HepG2 (cell line): Measurements from ENCODE around the gene ZBTB9. TPM values are rescaled to one million over a fixed set of nuclear protein-coding genes. Genes with fewer than 3 reads are reported as not detected.

ENCODE experiments used
- BRD4 ChIP-seq: sonication (generic); formaldehyde crosslinking; IDR thresholded peaks from 2 replicates; pipeline ENCODE4 v1.4.0; 2020; ENCODE audit warnings: missing genetic modification reagents
- CREM ChIP-seq, 2 experiments: sonication (generic) in 1 of 2; formaldehyde crosslinking in 1 of 2; IDR thresholded peaks; 2 replicates each; pipeline versions ENCODE4 v1.4.0 to v1.6.1; 2016 to 2020; ENCODE audit warnings: antibody characterized with exemption in 1 of 2, mild to moderate bottlenecking in 1 of 2, missing genetic modification reagents in 1 of 2
- GLMP ChIP-seq: sonication (generic); formaldehyde crosslinking; IDR thresholded peaks from 2 replicates; pipeline ENCODE4 v1.9.0; 2021; ENCODE audit warnings: missing genetic modification reagents, mild to moderate bottlenecking, borderline replicate concordance
- HINFP ChIP-seq: sonication (generic); formaldehyde crosslinking; IDR thresholded peaks from 2 replicates; pipeline ENCODE4 v1.4.0; 2020; ENCODE audit warnings: low read depth, mild to moderate bottlenecking, missing genetic modification reagents
- IRF2 ChIP-seq: IDR thresholded peaks from 2 replicates; pipeline ENCODE4 v1.6.1; 2018; ENCODE audit warnings: missing genetic modification reagents, missing compliant biosample characterization
- NFRKB ChIP-seq: fragments of 450-650 bp; IDR thresholded peaks from 2 replicates; pipeline ENCODE4 v1.6.1; 2017
- PHF5A ChIP-seq: IDR thresholded peaks from one replicate; pipeline ENCODE4 v1.6.1; 2018; ENCODE audit warnings: low read depth, missing genetic modification reagents; ENCODE audit not compliant: unreplicated experiment
- SOX5 ChIP-seq: IDR thresholded peaks from 2 replicates; pipeline ENCODE4 v1.6.1; 2016; ENCODE audit warnings: borderline replicate concordance
- TAF15 ChIP-seq: fragments of 200-400 bp; formaldehyde crosslinking; IDR thresholded peaks from one replicate; pipeline ENCODE4 v1.6.1; 2018; ENCODE audit warnings: mild to moderate bottlenecking, low read depth, low read length; ENCODE audit not compliant: poor library complexity, severe bottlenecking
- USF2 ChIP-seq, 2 experiments: sonication (generic) in 1 of 2; formaldehyde crosslinking in 1 of 2; IDR thresholded peaks; 2 replicates each; pipeline versions ENCODE4 v1.5.1 to v1.6.1; 2011 to 2020; ENCODE audit warnings: borderline replicate concordance in 1 of 2, low read depth in 1 of 2, low read length in 1 of 2, mild to moderate bottlenecking in 1 of 2, missing genetic modification reagents in 1 of 2, moderate library complexity in 1 of 2
- ZMYM2 ChIP-seq: sonication (generic); formaldehyde crosslinking; IDR thresholded peaks from 2 replicates; pipeline ENCODE4 v1.8.0; 2022; ENCODE audit warnings: mild to moderate bottlenecking, missing genetic modification reagents
- ZNF17 ChIP-seq: sonication (generic); formaldehyde crosslinking; IDR thresholded peaks from 2 replicates; pipeline ENCODE4 v1.5.0; 2020; ENCODE audit warnings: mild to moderate bottlenecking, missing genetic modification reagents
- ZNF280D ChIP-seq: sonication (generic); formaldehyde crosslinking; IDR thresholded peaks from 2 replicates; pipeline ENCODE4 v1.5.1; 2020; ENCODE audit warnings: mild to moderate bottlenecking, missing genetic modification reagents
- ZNF446 ChIP-seq: sonication (generic); formaldehyde crosslinking; IDR thresholded peaks from 2 replicates; pipeline ENCODE4 v1.5.0; 2020; ENCODE audit warnings: mild to moderate bottlenecking, missing genetic modification reagents
- ZNF577 ChIP-seq: sonication (generic); formaldehyde crosslinking; IDR thresholded peaks from 2 replicates; pipeline ENCODE4 v1.4.0; 2020; ENCODE audit warnings: mild to moderate bottlenecking, low read depth, missing genetic modification reagents, borderline replicate concordance
- ZNF766 ChIP-seq: sonication (generic); formaldehyde crosslinking; IDR thresholded peaks from 2 replicates; pipeline ENCODE4 v1.5.0; 2020; ENCODE audit warnings: missing genetic modification reagents, borderline replicate concordance
- ZSCAN21 ChIP-seq: sonication (generic); formaldehyde crosslinking; IDR thresholded peaks from 2 replicates; pipeline ENCODE4 v1.8.0; 2022; ENCODE audit warnings: mild to moderate bottlenecking, missing genetic modification reagents, moderate library complexity, borderline replicate concordance
- ZSCAN25 ChIP-seq: sonication (generic); formaldehyde crosslinking; IDR thresholded peaks from 2 replicates; pipeline ENCODE4 v1.8.0; 2022; ENCODE audit warnings: mild to moderate bottlenecking, missing genetic modification reagents
- polyA plus RNA-seq, 8 experiments: library from polyadenylated mRNA; depleted of rRNA in 3 of 8; stranded (reverse) in 7 of 8; unstranded in 1 of 8; fragments of >200 nt; fragmentation: Illumina TruSeq in 4 of 8; extraction: Trizol in 4 of 8; gene quantifications; 2 replicates each; pipeline versions ENCODE4 v1.2.1 to v1.2.3, GENCODE V29; 2011 to 2016; ENCODE audit warnings: low read depth in 4 of 8, missing spikeins in 1 of 8, mixed read lengths in 1 of 8; ENCODE audit not compliant: insufficient read depth in 1 of 8
- total RNA-seq, 5 experiments: library from RNA; depleted of rRNA; stranded (reverse); fragments of >200 nt; fragmentation: Illumina TruSeq; extraction: Trizol; gene quantifications; 2 replicates each; pipeline ENCODE4 v1.2.3, GENCODE V29; 2016; ENCODE audit warnings: low read depth in 1 of 5
- TF ChIP-seq, protein P1 (sequence below): sonication (generic); formaldehyde crosslinking; IDR thresholded peaks from 2 replicates; pipeline ENCODE4 v1.4.0; 2020; ENCODE audit warnings: missing genetic modification reagents, mild to moderate bottlenecking, borderline replicate concordance

The ZBTB9 gene
- total and polyA plus RNA-seq, 2 of the 13 experiments (the other 11 are each of a cell fraction or from before 2014, with no cell fraction given): 5.3 to 9.2 TPM

GRCh38 chr6:33425668-33426577 lies 28.5 kb upstream of the ZBTB9 start (continued):
- TF ChIP-seq, protein P1, sequence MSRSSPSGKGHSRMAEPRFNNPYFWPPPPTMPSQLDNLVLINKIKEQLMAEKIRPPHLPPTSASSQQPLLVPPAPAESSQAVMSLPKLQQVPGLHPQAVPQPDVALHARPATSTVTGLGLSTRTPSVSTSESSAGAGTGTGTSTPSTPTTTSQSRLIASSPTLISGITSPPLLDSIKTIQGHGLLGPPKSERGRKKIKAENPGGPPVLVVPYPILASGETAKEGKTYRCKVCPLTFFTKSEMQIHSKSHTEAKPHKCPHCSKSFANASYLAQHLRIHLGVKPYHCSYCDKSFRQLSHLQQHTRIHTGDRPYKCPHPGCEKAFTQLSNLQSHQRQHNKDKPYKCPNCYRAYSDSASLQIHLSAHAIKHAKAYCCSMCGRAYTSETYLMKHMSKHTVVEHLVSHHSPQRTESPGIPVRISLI (CRISPR knock-in tag): no peak
- no peak for TF ChIP-seq ZNF766 (CRISPR knock-in tag)
- TF ChIP-seq ZMYM2 (CRISPR knock-in tag): no peak
- no peak for TF ChIP-seq GLMP (CRISPR knock-in tag)
- no peak; the same call in 1 of the 2 replicates for TF ChIP-seq IRF2 (CRISPR knock-in tag)
- TF ChIP-seq BRD4: no peak
- TF ChIP-seq USF2 (IDR thresholded peaks at IDR 0.05; ENCODE audit: low read depth, low read length): no peak
- no peak for TF ChIP-seq USF2 (CRISPR knock-in tag; IDR thresholded peaks at IDR 0.05; ENCODE audit: borderline replicate concordance)
- TF ChIP-seq CREM (IDR thresholded peaks at IDR 0.05): no peak
- no peak for TF ChIP-seq CREM (CRISPR knock-in tag; IDR thresholded peaks at IDR 0.05)
- no peak for TF ChIP-seq TAF15
- TF ChIP-seq NFRKB: no peak
- no peak for TF ChIP-seq ZSCAN21 (CRISPR knock-in tag)
- TF ChIP-seq ZNF17: no peak
- 0 out of 2 replicates have a peak, but pooled peaks have one; percentile 44 for TF ChIP-seq ZSCAN25 (CRISPR knock-in tag)
- no peak for TF ChIP-seq ZNF280D (CRISPR knock-in tag)
- TF ChIP-seq ZNF446: no peak
- peak; percentile 65; the same call in 1 of the 2 replicates for TF ChIP-seq HINFP
- no peak for TF ChIP-seq ZNF577
- no peak for TF ChIP-seq PHF5A (CRISPR knock-in tag)
- no peak for TF ChIP-seq SOX5 (CRISPR knock-in tag)
